D721Med (cell line): ENCODE data around the gene RSF1.
A peak's percentile ranks its signal among the peaks of the same experiment; 100 is the strongest.

Experiments
- DNase-seq: peaks from one replicate; pipeline ENCODE4 v3.0.0; 2011; ENCODE audit warnings: low spot score; ENCODE audit not compliant: insufficient read length
- FAIRE-seq: peaks from 2 replicates; lab custom pipeline; 2011; peaks lifted over from hg19 to GRCh38; lab: Jason Lieb, UNC
- CTCF ChIP-seq: IDR thresholded peaks from 2 replicates; pipeline ENCODE4 v1.5.1; 2012; ENCODE audit warnings: mild to moderate bottlenecking, control low read depth; ENCODE audit not compliant: insufficient read depth; ENCODE audit errors: missing control alignments

RSF1 gene

GRCh38 chr11:77783025-77783424 lies 37.5 kb downstream of the RSF1 start:
- FAIRE-seq = no peak
- no peak for DNase-seq
- no peak for TF ChIP-seq CTCF

GRCh38 chr11:77779935-77780334 lies 40.6 kb downstream of the RSF1 start:
- DNase-seq = no peak
- FAIRE-seq = no peak
- no peak for TF ChIP-seq CTCF

- TF ChIP-seq CTCF = no peak
- FAIRE-seq = no peak
Observed at GRCh38 chr11:77778549-77778948, 42.0 kb downstream of the RSF1 start.

GRCh38 chr11:77778118-77778517 lies 42.4 kb downstream of the RSF1 start:
- no peak for FAIRE-seq
- TF ChIP-seq CTCF = no peak
- no peak for DNase-seq

More at GRCh38 chr11:77778549-77778948, 42.0 kb downstream of the RSF1 start:
- DNase-seq = no peak

- FAIRE-seq (peak; percentile 16), DNase-seq (no peak)
- TF ChIP-seq CTCF = peak; percentile 43
Observed at GRCh38 chr11:77776455-77776854, 44.1 kb downstream of the RSF1 start.

- no peak for TF ChIP-seq CTCF
- FAIRE-seq = no peak
- no peak for DNase-seq
Observed at GRCh38 chr11:77775936-77776335, 44.6 kb downstream of the RSF1 start.

- FAIRE-seq (no peak), DNase-seq (no peak)
- TF ChIP-seq CTCF = no peak
Observed at GRCh38 chr11:77771135-77771534, 49.4 kb downstream of the RSF1 start.
